GM20000 (cell line): Measurements from ENCODE around the gene CCM2L.

Experiments
- DNase-seq: peaks from one replicate; pipeline ENCODE4 v3.0.0; 2012; ENCODE audit warnings: low spot score
- CTCF ChIP-seq: IDR thresholded peaks from 2 replicates; pipeline ENCODE4 v1.5.1; 2012; ENCODE audit warnings: mild to moderate bottlenecking, control low read depth; ENCODE audit errors: extremely low read depth, missing control alignments

CCM2L gene

GRCh38 chr20:32010101-32010500, at the start of gene CCM2L:
Gene CCM2L, plus strand, starts transcription at chr20:32010438. Its CDS starts 17 bp downstream, at chr20:32010455.
- no peak for DNase-seq
- no peak for TF ChIP-seq CTCF

- no peak for DNase-seq
- TF ChIP-seq CTCF = no peak
Observed at GRCh38 chr20:31962761-31963160, 47.5 kb upstream of the CCM2L start.

GRCh38 chr20:31963889-31964288, 46.3 kb upstream of the CCM2L start:
- no peak for TF ChIP-seq CTCF
- no peak for DNase-seq

- no peak for TF ChIP-seq CTCF
- no peak for DNase-seq
Observed at GRCh38 chr20:31966991-31967655, 43.1 kb upstream of the CCM2L start.

- DNase-seq = peak; percentile 36
- no peak for TF ChIP-seq CTCF
Observed at GRCh38 chr20:31967830-31968249, 42.4 kb upstream of the CCM2L start, which contains the start of gene XKR7. Gene XKR7, plus strand, starts transcription at chr20:31968151. Its CDS starts 25 bp downstream, at chr20:31968176.

GRCh38 chr20:31968291-31969126, 41.7 kb upstream of the CCM2L start:
- TF ChIP-seq CTCF = no peak
- DNase-seq = peak; percentile 95

- DNase-seq = no peak
- no peak for TF ChIP-seq CTCF
Observed at GRCh38 chr20:31969991-31970390, 40.2 kb upstream of the CCM2L start.
